Heart left ventricle (tissue), 16 donors: Measurements from ENCODE around the gene GRIP2. TPM values are rescaled to one million over a fixed set of nuclear protein-coding genes. Genes with fewer than 3 reads are reported as not detected.

Experiments used
- ATAC-seq, 4 donors: fragments of 200-7000 bp; cut with Tn5 transposase; one replicate each; pipeline ENCODE4 v1.9.1; 2020 to 2022; ENCODE audit warnings: moderate library complexity in 4 of 4, mild to moderate bottlenecking in 3 of 4, moderate number of reproducible peaks in 1 of 4
- DNase-seq, 5 donors: peaks; one replicate each; pipeline ENCODE4 v3.0.0-alpha.2; 2020
- H3K27ac ChIP-seq, 12 donors: fragments of 200-600 bp; sonication (generic) in 4 of 12; one replicate each; pipeline versions ENCODE4 v1.5.0 to v1.8.0; 2016 to 2022; ENCODE audit warnings: mild to moderate bottlenecking in 2 of 12
- H3K27me3 ChIP-seq, 9 donors: fragments of 200-600 bp; sonication (generic) in 2 of 9; one replicate each; pipeline versions ENCODE4 v1.5.1 to v1.8.0; 2016 to 2022; ENCODE audit warnings: mild to moderate bottlenecking in 3 of 9
- H3K36me3 ChIP-seq, 9 donors: fragments of 200-600 bp; sonication (generic) in 2 of 9; one replicate each; pipeline versions ENCODE4 v1.5.0 to v1.8.0; 2018 to 2022; ENCODE audit warnings: mild to moderate bottlenecking in 2 of 9
- H3K4me1 ChIP-seq, 12 donors: fragments of 200-600 bp; sonication (generic) in 4 of 12; one replicate each; pipeline versions ENCODE4 v1.5.0 to v1.8.0; 2016 to 2022; ENCODE audit warnings: mild to moderate bottlenecking in 3 of 12
- H3K4me3 ChIP-seq, 12 donors: fragments of 200-600 bp; sonication (generic) in 4 of 12; one replicate each; pipeline versions ENCODE4 v1.5.0 to v1.8.0; 2017 to 2022; ENCODE audit warnings: mild to moderate bottlenecking in 9 of 12, moderate library complexity in 4 of 12
- H3K9me3 ChIP-seq, 12 donors: fragments of 200-600 bp; sonication (generic) in 4 of 12; one replicate each; pipeline versions ENCODE4 v1.5.0 to v1.8.0; 2016 to 2022; ENCODE audit warnings: mild to moderate bottlenecking in 1 of 12
- CTCF ChIP-seq, 12 donors: fragments of 200-600 bp; sonication (generic) in 4 of 12; IDR thresholded peaks; one replicate each; pipeline versions ENCODE4 v1.5.0 to v1.8.0; 2018 to 2022; ENCODE audit warnings: antibody characterized with exemption in 12 of 12, mild to moderate bottlenecking in 5 of 12
- POLR2A ChIP-seq, 2 donors: fragments of 450-650 bp; IDR thresholded peaks; one replicate each; pipeline ENCODE4 v1.6.1; 2017; ENCODE audit warnings: antibody characterized with exemption in 2 of 2, mild to moderate bottlenecking in 2 of 2, moderate library complexity in 2 of 2
- WGBS, 4 donors: extraction: QIAGEN DNeasy Blood & Tissue Kit in 2 of 4; methylation state at CpG; one replicate each; pipeline versions ENCODE4 v1.1.5 to v1.1.7; 2013 to 2018; 5-methylcytosine and 5-hydroxymethylcytosine counted together
- intact Hi-C, 10 donors: fragments of 100-400 bp; cut with DNase I; formaldehyde crosslinking; loops; one replicate each; pipeline versions ENCODE4 v1.11.1 to v1.14.2; 2022
- polyA plus RNA-seq, 2 donors: library from polyadenylated mRNA; stranded (reverse); fragments of 200-250 nt; gene quantifications; one replicate each; pipeline ENCODE4 v1.2.3, GENCODE V29; 2013
- total RNA-seq, 9 donors: library from RNA; depleted of rRNA in 2 of 9; stranded (reverse); fragments of >200 nt in 2 of 9; fragmentation: NEBNext Ultra II Directional in 3 of 9; extraction: Animal tissue kit (Norgen Biotek cat#: 25700) in 3 of 9; gene quantifications; one replicate each; pipeline versions ENCODE4 v1.1.0 to v1.2.4, GENCODE V29; 2016 to 2023
- donor health status: ischemic (EF 13 %, LVEDD 7.1; RV severe dilation, severe dysfunction).
- donor health status: healthy with polysubstance abuse.
- donor health status: DM: no; HTN: yes; CAD: no.
- donor health status: DM: no; HTN: no; CAD: no.
- donor health status: ischemic (EF 25% LVEDD 6.9; RV normal size, moderate dysfunction).
- donor health status: ischemic (EF 25% LVEDD 5.7; RV mildly dilated, moderate dysfunction).
- donor health status: healthy.
- donor health status: DM: yes; HTN: yes; CAD: no.
- donor health status: ischemic (EF 35%, LVEDD 5.7; RV mildly dilated, moderate dysfunction).
- donor health status: nonischemic (EF 11% LVEDD 7.7; RV severe dilation, severe dysfunction).
- donor health status: DM: yes; HTN: yes; CAD: no.
- donor health status: PGD.
- donor health status: ischemic (EF 29% LVEDD 5.4; RV normal size, mild dysfunction).
- donor health status: nonischemic (EF 23%, LVEDD 6.1; RV moderate dilation, normal function).

Gene GRIP2
- total and polyA plus RNA-seq, 11 donors: 5.8 to 56.7 (median 28.7) TPM

- intact Hi-C loops: loop anchor here in 1 of 10 donors (2.0 kb wide), 1 partner anchor 41 kb away; no protein-coding TSS in a partner anchor
- no peak overlapping the region for H3K4me3 ChIP-seq
- peak overlapping the region in 5 of 12 donors; percentile 10 to 66 (median 49) for H3K27ac ChIP-seq
- peak in 3 of 4 donors; percentile 35 to 70 (median 40) for ATAC-seq
- peaks cover 0 to 43% (median 26%) of the 10 kb centered on the region in 12 donors for H3K4me1 ChIP-seq
- H3K9me3 ChIP-seq: no peaks in the 10 kb centered on the region
- H3K36me3 ChIP-seq: peaks cover 0 to 98% (median 55%) of the 10 kb centered on the region in 9 donors
- WGBS, 4 donors: 59 to 70% (median 60%) methylated on average over 2 of the region's 2 CpGs
- no peaks in the 10 kb centered on the region for H3K27me3 ChIP-seq
- TF ChIP-seq CTCF (IDR thresholded peaks at IDR 0.05) (peak in 2 of 12 donors; percentile 15 to 26), POLR2A (IDR thresholded peaks at IDR 0.05) (no peak)
- DNase-seq: peak in 4 of 5 donors; percentile 42 to 71 (median 56)
These were observed 57.8 kb downstream of the GRIP2 start for GRCh38 chr3:14482271-14482721.

- ATAC-seq: no peak
- WGBS, 4 donors: 93 to 97% (median 93%) methylated on average over 12 to 13 of the region's 13 CpGs
- H3K27me3 ChIP-seq: no peaks in the 10 kb centered on the region
- H3K4me3 ChIP-seq: no peak overlapping the region
- peak overlapping the region in 5 of 12 donors; percentile 4 to 66 (median 32) for H3K27ac ChIP-seq
- no peak for DNase-seq
- peaks cover 0 to 99% (median 61%) of the 10 kb centered on the region in 9 donors for H3K36me3 ChIP-seq
- H3K9me3 ChIP-seq: no peaks in the 10 kb centered on the region
- TF ChIP-seq POLR2A (IDR thresholded peaks at IDR 0.05) (no peak), CTCF (IDR thresholded peaks at IDR 0.05) (no peak)
- H3K4me1 ChIP-seq: peaks cover 0 to 43% (median 26%) of the 10 kb centered on the region in 12 donors
- intact Hi-C loops: loop anchor here in 1 of 10 donors (2.0 kb wide), 1 partner anchor 41 kb away; no protein-coding TSS in a partner anchor
These were observed 58.5 kb downstream of the GRIP2 start for GRCh38 chr3:14481646-14482036.

- ATAC-seq (no peak), DNase-seq (peak in 1 of 5 donors; percentile 14)
- intact Hi-C loops: no loop called here
- no peak for TF ChIP-seq POLR2A (IDR thresholded peaks at IDR 0.05)
- no peak for TF ChIP-seq CTCF (IDR thresholded peaks at IDR 0.05)
- peak overlapping the region in 4 of 12 donors; percentile 8 to 66 (median 36) for H3K27ac ChIP-seq
- no peak overlapping the region for H3K4me3 ChIP-seq
- H3K9me3 ChIP-seq: no peaks in the 10 kb centered on the region
- H3K4me1 ChIP-seq: peaks cover 0 to 43% (median 26%) of the 10 kb centered on the region in 12 donors
- WGBS, 4 donors: 92 to 96% (median 93%) methylated on average over 7 to 10 of the region's 10 CpGs
- H3K27me3 ChIP-seq: no peaks in the 10 kb centered on the region
- H3K36me3 ChIP-seq: peaks cover 0 to 99% (median 63%) of the 10 kb centered on the region in 9 donors
These were observed 59.0 kb downstream of the GRIP2 start for GRCh38 chr3:14481018-14481645.

GRCh38 chr3:14480207-14481017, 59.7 kb downstream of the GRIP2 start:
- H3K9me3 ChIP-seq: no peaks in the 10 kb centered on the region
- no peaks in the 10 kb centered on the region for H3K27me3 ChIP-seq
- peaks cover 0 to 43% (median 26%) of the 10 kb centered on the region in 12 donors for H3K4me1 ChIP-seq
- ATAC-seq (peak; percentile 73 to 80 (median 78)), DNase-seq (peak in 2 of 5 donors; percentile 59 to 76)
- 51 to 56% (median 54%) methylated on average over 8 of the region's 8 CpGs for WGBS, 4 donors
- peak overlapping the region in 6 of 12 donors; percentile 8 to 66 (median 28) for H3K27ac ChIP-seq
- intact Hi-C loops: no loop called here
- TF ChIP-seq POLR2A (IDR thresholded peaks at IDR 0.05) (no peak), CTCF (IDR thresholded peaks at IDR 0.05) (no peak)
- no peak overlapping the region for H3K4me3 ChIP-seq
- H3K36me3 ChIP-seq: peaks cover 0 to 99% (median 58%) of the 10 kb centered on the region in 9 donors
